Measurements from ENCODE around the gene KANK3. TPM values are rescaled to one million over a fixed set of nuclear protein-coding genes. Genes with fewer than 3 reads are reported as not detected.

The KANK3 gene
- total and polyA plus RNA-seq, 10 of the 15 experiments (the other 5 are each of a cell fraction or from before 2014, with no cell fraction given) = 0.03 to 0.93 (median 0.22) TPM; not detected in 1

GRCh38 chr19:8324186-8325050, 18.6 kb downstream of the KANK3 start (continued):
- TF ChIP-seq ETV6 (conservative IDR thresholded peaks at IDR 0.05 in 1 of 2, IDR thresholded peaks at IDR 0.05 in 1 of 2; ENCODE audit: borderline replicate concordance in 1 of 2, low read depth in 1 of 2) = no peak
- no peak for TF ChIP-seq USF1 (IDR thresholded peaks at IDR 0.05; ENCODE audit: borderline replicate concordance, extremely low read length, insufficient read depth, low read depth, low read length)

DNA sequence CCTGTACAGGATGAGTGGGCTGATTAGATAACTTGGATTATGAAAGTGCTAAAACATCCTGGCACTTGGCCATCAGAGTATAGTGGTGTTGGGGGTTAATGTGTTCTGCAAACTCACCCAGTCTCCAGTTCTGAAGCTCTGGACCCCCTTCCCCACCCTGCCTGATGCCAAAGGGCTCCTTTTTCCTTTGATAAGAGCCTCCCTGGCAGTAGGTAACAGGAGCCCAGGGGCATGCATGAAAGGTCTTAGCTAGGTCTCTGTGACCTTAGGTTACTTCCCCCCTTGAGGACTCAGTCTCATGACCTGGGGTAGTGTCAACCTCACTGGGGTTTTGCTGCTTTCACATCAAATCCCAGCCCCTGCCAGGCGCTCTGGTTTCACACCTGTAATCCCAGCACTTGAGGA, 19.3 kb downstream of the KANK3 start:
- FAIRE-seq = no peak
- no peaks in the 10 kb centered on the region for H3K9me3 ChIP-seq (replicated peaks; ENCODE audit: control insufficient read depth, insufficient read depth, low read length)
- ChIA-PET CTCF (interaction anchor here (0.6 to 1.4 kb wide), 3 partner anchors 19 to 1123 kb away, joined by 3 to 6 read pairs (median 3); no protein-coding TSS in a partner anchor), RAD21 (ENCODE audit: unreplicated experiment) (no interaction called here), POLR2A (interaction anchor here (0.6 kb wide), 1 partner anchor 368 kb away, joined by 5 read pairs; no protein-coding TSS in a partner anchor), SMC1A (ENCODE audit: uncharacterized antibody, unreplicated experiment) (interaction anchor here (0.7 kb wide), 1 partner anchor 173 kb away, joined by 3 read pairs; no protein-coding TSS in a partner anchor)
- in situ Hi-C loops (cut with MboI) = no loop called here
- H3K9ac ChIP-seq (ENCODE audit: control insufficient read depth, insufficient read depth, low read length) = no peak overlapping the region
- DNase-seq (ENCODE audit: low read depth, low spot score) = no peak
- 0 out of 2 replicates have a peak overlapping the region, but pooled peaks have one; percentile 98 for H3K4me3 ChIP-seq
- TF ChIP-seq ZNF24 (IDR thresholded peaks at IDR 0.05) (no peak), ASH2L (IDR thresholded peaks at IDR 0.05; ENCODE audit: borderline replicate concordance, low read depth) (no peak), POLR2AphosphoS5 (IDR thresholded peaks at IDR 0.05; ENCODE audit: low read length) (0 out of 2 replicates have a peak, but pooled peaks have one; percentile 25), CBFB (IDR thresholded peaks at IDR 0.05; ENCODE audit: low read depth) (no peak), MTA2 (IDR thresholded peaks at IDR 0.05; ENCODE audit: low read depth) (peak; percentile 17; the same call in 1 of the 2 replicates), PML (IDR thresholded peaks at IDR 0.05; ENCODE audit: low read length) (0 out of 2 replicates have a peak, but pooled peaks have one; percentile 21), NR2F1 (conservative IDR thresholded peaks at IDR 0.05) (0 out of 2 replicates have a peak, but pooled peaks have one; percentile 18)
- ATAC-seq = no peak
- WGBS (ENCODE audit: insufficient coverage, insufficient replicate concordance, low lambda C conversion rate, missing lambda C conversion rate) = 50% methylated on average over 1 of the region's 1 CpG
- H3K4me2 ChIP-seq (ENCODE audit: control insufficient read depth, insufficient read depth) = peak overlapping the region; percentile 7; the same call in 1 of the 2 replicates
- H4K20me1 ChIP-seq (ENCODE audit: control insufficient read depth, insufficient read depth) = no peaks in the 10 kb centered on the region
- peaks cover 36% of the 10 kb centered on the region for H3K79me2 ChIP-seq (ENCODE audit: control insufficient read depth, insufficient read depth, low read length)
- intact Hi-C loops (cut with micrococcal nuclease; ENCODE audit: unreplicated experiment) = loop anchor here (5.0 kb wide), 1 partner anchor 56 kb away; no protein-coding TSS in a partner anchor
- H3K27me3 ChIP-seq (replicated peaks in 1 of 2; ENCODE audit: control insufficient read depth in 2 of 2, insufficient read depth in 2 of 2, low read length in 1 of 2) = no peaks in the 10 kb centered on the region
- peaks cover 21% of the 10 kb centered on the region for H3K4me1 ChIP-seq (ENCODE audit: control insufficient read depth, insufficient read depth, low read length)
- H3K36me3 ChIP-seq (ENCODE audit: control insufficient read depth in 2 of 2, insufficient read depth in 2 of 2, low read length in 1 of 2) = peaks cover 5 to 10% of the 10 kb centered on the region in 2 experiments
- H2AFZ ChIP-seq (ENCODE audit: control insufficient read depth, low read depth, low read length) = no peak overlapping the region
- BruUV-seq (replicated peaks) = no TSS peak
- no peak overlapping the region for H3K27ac ChIP-seq (ENCODE audit: control insufficient read depth, insufficient read depth)

Measured in GM12878 (cell line).